ENCODE results near the gene MOSPD3. TPM values are rescaled to one million over a fixed set of nuclear protein-coding genes. Genes with fewer than 3 reads are reported as not detected.

Gene MOSPD3
- total and polyA plus RNA-seq, 10 of the 15 experiments (the other 5 are each of a cell fraction or from before 2014, with no cell fraction given): 0.61 to 13.6 (median 4.1) TPM

DNA sequence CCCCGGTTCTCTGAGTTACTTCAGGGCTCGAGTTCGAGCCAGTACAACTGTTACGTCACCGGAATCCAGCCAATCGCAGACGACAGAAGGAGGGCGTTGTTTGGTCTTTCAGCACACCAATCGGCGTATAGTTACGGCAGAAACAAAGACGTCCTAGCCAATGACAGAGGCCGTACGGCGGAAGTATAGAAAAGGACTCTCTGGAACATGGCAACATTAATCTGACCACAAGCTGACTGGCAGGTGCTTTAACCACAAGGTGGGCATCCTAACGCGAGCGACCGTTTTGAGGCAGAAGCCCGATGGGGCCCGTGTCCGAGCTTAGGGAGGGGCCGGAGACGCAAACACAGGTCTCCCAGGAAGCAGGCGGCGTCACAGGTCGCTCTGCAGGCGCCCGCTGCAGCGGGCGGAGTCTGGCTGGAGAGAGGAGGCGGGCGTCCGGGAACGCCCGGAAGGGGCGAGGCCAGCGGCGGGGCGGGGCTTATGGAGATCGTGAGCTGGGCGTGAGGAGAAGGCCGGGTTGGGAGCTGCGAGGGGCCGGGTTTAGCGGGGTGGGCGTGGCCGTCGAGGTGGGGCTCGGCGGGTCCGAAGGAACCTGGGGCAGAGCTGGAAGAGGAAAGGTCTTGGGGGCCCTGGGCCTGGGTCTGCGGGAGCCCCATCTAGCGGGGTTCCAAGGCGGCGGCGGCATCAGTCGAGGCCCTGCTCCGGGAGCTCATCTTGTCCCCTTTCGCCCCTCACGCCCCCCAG, at the start of gene MOSPD3 (continued):
- no peak; the same call in 1 of the 2 replicates for TF ChIP-seq MTA2 (IDR thresholded peaks at IDR 0.05; ENCODE audit: low read depth)
- TF ChIP-seq, protein P1, sequence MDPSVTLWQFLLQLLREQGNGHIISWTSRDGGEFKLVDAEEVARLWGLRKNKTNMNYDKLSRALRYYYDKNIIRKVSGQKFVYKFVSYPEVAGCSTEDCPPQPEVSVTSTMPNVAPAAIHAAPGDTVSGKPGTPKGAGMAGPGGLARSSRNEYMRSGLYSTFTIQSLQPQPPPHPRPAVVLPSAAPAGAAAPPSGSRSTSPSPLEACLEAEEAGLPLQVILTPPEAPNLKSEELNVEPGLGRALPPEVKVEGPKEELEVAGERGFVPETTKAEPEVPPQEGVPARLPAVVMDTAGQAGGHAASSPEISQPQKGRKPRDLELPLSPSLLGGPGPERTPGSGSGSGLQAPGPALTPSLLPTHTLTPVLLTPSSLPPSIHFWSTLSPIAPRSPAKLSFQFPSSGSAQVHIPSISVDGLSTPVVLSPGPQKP (IDR thresholded peaks at IDR 0.05; ENCODE audit: low read depth, low read length): no peak
- TF ChIP-seq FOXM1 (IDR thresholded peaks at IDR 0.05; ENCODE audit: low read depth, low read length): no peak
- TF ChIP-seq ZZZ3 (IDR thresholded peaks at IDR 0.05; ENCODE audit: control insufficient read depth, insufficient read length, low read depth): no peak
- no peak for TF ChIP-seq TBL1XR1 (IDR thresholded peaks at IDR 0.05; ENCODE audit: low read depth, low read length)
- TF ChIP-seq NFXL1 (IDR thresholded peaks at IDR 0.05; ENCODE audit: borderline replicate concordance): no peak
- no peak for TF ChIP-seq BMI1 (IDR thresholded peaks at IDR 0.05; ENCODE audit: borderline replicate concordance)
- TF ChIP-seq YY1 (IDR thresholded peaks at IDR 0.05; ENCODE audit: low read depth, low read length): peak; percentile 73
- TF ChIP-seq, protein P2, sequence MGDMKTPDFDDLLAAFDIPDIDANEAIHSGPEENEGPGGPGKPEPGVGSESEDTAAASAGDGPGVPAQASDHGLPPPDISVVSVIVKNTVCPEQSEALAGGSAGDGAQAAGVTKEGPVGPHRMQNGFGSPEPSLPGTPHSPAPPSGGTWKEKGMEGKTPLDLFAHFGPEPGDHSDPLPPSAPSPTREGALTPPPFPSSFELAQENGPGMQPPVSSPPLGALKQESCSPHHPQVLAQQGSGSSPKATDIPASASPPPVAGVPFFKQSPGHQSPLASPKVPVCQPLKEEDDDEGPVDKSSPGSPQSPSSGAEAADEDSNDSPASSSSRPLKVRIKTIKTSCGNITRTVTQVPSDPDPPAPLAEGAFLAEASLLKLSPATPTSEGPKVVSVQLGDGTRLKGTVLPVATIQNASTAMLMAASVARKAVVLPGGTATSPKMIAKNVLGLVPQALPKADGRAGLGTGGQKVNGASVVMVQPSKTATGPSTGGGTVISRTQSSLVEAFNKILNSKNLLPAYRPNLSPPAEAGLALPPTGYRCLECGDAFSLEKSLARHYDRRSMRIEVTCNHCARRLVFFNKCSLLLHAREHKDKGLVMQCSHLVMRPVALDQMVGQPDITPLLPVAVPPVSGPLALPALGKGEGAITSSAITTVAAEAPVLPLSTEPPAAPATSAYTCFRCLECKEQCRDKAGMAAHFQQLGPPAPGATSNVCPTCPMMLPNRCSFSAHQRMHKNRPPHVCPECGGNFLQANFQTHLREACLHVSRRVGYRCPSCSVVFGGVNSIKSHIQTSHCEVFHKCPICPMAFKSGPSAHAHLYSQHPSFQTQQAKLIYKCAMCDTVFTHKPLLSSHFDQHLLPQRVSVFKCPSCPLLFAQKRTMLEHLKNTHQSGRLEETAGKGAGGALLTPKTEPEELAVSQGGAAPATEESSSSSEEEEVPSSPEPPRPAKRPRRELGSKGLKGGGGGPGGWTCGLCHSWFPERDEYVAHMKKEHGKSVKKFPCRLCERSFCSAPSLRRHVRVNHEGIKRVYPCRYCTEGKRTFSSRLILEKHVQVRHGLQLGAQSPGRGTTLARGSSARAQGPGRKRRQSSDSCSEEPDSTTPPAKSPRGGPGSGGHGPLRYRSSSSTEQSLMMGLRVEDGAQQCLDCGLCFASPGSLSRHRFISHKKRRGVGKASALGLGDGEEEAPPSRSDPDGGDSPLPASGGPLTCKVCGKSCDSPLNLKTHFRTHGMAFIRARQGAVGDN (IDR thresholded peaks at IDR 0.05): no peak
- TF ChIP-seq PML (IDR thresholded peaks at IDR 0.05; ENCODE audit: low read length): peak; percentile 70; the same call in 1 of the 2 replicates
- TF ChIP-seq NFYB (IDR thresholded peaks at IDR 0.05; ENCODE audit: insufficient read depth, low read depth, low read length): peak; percentile 97
- TF ChIP-seq SIN3A (IDR thresholded peaks at IDR 0.05; ENCODE audit: low read depth, low read length): peak; percentile 47; the same call in 1 of the 2 replicates
- TF ChIP-seq HDGF (IDR thresholded peaks at IDR 0.05): peak; percentile 97
- TF ChIP-seq CREB1 (IDR thresholded peaks at IDR 0.05; ENCODE audit: low read depth): peak; percentile 89
- TF ChIP-seq, protein P3, sequence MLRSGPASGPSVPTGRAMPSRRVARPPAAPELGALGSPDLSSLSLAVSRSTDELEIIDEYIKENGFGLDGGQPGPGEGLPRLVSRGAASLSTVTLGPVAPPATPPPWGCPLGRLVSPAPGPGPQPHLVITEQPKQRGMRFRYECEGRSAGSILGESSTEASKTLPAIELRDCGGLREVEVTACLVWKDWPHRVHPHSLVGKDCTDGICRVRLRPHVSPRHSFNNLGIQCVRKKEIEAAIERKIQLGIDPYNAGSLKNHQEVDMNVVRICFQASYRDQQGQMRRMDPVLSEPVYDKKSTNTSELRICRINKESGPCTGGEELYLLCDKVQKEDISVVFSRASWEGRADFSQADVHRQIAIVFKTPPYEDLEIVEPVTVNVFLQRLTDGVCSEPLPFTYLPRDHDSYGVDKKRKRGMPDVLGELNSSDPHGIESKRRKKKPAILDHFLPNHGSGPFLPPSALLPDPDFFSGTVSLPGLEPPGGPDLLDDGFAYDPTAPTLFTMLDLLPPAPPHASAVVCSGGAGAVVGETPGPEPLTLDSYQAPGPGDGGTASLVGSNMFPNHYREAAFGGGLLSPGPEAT (IDR thresholded peaks at IDR 0.05; ENCODE audit: low read depth): no peak; the same call in 1 of the 2 replicates
- no peak for TF ChIP-seq TARDBP (IDR thresholded peaks at IDR 0.05; ENCODE audit: borderline replicate concordance)
- TF ChIP-seq IKZF2 (IDR thresholded peaks at IDR 0.05): no peak
- peak; percentile 92 for TF ChIP-seq SP1 (IDR thresholded peaks at IDR 0.05; ENCODE audit: low read depth, low read length)
- TF ChIP-seq FOXK2 (IDR thresholded peaks at IDR 0.05): no peak
- TF ChIP-seq, protein P4, sequence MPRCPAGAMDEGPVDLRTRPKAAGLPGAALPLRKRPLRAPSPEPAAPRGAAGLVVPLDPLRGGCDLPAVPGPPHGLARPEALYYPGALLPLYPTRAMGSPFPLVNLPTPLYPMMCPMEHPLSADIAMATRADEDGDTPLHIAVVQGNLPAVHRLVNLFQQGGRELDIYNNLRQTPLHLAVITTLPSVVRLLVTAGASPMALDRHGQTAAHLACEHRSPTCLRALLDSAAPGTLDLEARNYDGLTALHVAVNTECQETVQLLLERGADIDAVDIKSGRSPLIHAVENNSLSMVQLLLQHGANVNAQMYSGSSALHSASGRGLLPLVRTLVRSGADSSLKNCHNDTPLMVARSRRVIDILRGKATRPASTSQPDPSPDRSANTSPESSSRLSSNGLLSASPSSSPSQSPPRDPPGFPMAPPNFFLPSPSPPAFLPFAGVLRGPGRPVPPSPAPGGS (IDR thresholded peaks at IDR 0.05; ENCODE audit: borderline replicate concordance, insufficient read depth, low read depth, low read length, poor library complexity, severe bottlenecking): no peak
- TF ChIP-seq, protein P5, sequence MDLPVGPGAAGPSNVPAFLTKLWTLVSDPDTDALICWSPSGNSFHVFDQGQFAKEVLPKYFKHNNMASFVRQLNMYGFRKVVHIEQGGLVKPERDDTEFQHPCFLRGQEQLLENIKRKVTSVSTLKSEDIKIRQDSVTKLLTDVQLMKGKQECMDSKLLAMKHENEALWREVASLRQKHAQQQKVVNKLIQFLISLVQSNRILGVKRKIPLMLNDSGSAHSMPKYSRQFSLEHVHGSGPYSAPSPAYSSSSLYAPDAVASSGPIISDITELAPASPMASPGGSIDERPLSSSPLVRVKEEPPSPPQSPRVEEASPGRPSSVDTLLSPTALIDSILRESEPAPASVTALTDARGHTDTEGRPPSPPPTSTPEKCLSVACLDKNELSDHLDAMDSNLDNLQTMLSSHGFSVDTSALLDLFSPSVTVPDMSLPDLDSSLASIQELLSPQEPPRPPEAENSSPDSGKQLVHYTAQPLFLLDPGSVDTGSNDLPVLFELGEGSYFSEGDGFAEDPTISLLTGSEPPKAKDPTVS (IDR thresholded peaks at IDR 0.05; ENCODE audit: low read depth, low read length): no peak
